ENCODE data around the gene NECTIN1.
A peak's percentile ranks its signal among the peaks of the same experiment; 100 is the strongest.

The NECTIN1 gene

GRCh38 chr11:119728651-119729580 is at the start of gene NECTIN1:
Gene NECTIN1, minus strand, starts transcription at chr11:119729200. Its CDS starts 647 bp downstream, at chr11:119728553.
- DNase-seq, result peak; percentile 84

DNA sequence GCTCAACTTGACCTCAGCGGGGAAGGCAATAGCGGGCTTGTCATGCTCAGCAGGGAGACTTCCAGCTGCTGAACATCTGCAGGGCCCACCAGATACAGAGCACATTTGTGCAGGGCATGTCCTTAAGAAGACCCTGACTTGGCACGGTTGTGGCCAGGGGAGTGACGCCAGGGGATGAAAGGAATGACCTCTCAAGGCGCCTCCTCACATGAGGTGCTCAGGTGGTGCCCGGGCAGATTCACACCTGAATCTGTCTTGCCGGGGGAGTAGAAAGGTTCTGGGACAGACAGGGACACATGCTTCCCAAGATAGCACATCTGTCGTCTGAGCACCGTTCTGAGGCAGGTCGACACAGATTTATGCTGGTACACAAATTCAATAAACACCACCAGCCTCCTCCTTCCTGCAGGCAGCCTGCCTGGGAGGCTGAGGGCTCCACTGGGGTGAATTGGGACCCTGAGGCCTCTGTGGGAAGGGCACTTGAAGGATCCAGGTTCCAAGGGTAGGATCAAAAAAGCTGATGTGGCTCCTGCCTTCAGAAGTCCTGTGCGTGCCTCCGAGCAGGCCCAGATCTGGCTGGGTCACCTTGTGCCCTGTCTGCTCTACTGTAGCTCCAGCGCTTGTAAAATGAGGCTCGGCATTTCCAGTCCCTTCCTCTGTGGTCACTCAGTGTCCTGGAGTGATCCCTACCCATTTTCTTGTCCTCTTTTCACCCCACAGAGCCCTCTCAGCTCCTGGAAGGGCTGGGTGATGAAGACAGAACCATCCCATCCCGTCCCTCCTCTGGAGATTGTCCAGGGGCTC is 49.6 kb upstream of the NECTIN1 start:
- no peak for DNase-seq

- DNase-seq, result no peak
Observed at GRCh38 chr11:119777940-119778339, 48.9 kb upstream of the NECTIN1 start.

GRCh38 chr11:119776651-119777050 is 47.7 kb upstream of the NECTIN1 start:
- no peak for DNase-seq

DNA sequence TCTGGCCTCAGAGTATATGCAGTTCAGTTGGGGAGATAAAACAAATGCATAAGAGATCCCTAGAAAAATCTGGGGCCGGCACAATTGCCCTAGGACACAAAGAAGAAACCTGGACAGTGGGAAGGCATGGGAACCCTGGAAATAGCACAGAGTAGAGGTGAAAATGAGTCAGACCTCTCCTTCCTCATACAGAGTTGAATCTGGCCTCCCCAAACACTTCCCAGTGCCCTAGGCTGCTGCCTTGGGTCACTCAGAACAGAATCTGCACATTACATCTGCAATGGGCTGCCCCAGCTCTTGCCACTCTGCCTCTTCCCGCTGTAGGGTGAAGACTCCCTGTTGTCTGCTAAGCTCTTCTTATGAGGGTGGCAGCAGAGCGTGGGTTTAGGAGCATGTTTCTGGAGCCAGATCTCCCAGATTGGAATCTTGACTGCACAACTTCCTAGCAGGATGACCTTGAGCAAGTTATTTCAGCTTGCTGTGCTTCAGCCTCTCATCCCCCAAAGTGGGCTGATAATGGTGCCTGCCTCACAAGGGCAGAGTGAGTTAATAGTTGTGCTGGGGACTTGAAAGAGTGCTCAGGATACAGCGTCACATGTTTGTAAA is 47.1 kb upstream of the NECTIN1 start:
- DNase-seq, result no peak

GRCh38 chr11:119774172-119774763 is 45.3 kb upstream of the NECTIN1 start:
- DNase-seq, result no peak

DNA sequence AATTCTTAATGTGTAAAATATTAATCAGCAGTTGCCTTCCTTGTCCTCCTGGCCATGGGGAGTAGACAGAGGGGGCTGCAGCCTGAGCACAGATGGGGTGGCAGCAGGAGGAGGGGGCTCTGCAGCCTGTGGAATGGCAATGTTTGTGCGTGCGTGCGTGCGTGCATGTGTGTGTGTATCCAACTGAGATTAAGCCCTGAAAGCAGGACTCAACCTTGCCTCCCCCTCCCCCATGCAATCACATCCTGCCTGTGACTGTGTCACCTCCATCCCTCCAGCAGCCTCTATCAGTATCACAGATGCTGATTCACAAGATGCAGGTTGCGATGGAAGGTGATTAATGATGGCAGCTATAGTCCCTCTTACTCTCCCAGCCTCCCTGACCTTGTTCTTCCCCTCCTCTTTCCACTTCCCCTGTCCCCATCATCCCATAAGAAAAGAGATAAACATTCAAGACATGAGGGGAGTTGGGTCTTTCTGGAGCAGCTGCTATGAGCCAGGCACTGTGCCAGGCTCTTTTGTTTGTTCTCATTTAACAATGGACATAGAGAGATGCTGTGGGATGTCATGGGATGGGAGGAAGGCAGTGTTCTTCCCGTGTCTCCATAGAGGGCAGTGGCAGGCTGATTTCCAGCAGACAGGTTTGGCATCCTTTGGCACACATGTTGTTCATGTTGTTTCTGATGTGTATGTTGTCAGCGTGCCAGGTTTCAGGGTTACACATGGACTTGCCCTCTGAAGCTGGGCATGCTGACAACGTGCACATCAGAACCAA is 43.8 kb upstream of the NECTIN1 start:
- no peak for DNase-seq

DNA sequence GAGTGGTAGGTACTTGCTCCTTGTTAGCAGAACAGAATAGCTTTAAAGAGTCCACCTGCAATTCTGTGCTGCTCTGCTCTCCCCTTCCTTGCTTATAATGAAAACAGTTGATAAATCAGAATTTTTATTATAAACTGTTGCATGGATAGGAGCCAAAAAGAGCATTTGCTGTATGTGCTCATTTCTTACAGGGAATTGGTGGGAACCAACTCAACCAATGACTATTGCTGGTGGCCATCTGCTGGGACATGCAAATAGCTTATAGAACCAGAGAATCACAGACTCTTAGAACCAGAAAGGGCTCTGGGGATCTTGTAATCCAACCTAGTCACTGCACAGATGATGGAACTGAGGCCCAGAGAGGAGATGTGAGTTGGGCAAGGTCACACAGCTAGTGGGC is 43.1 kb upstream of the NECTIN1 start:
- no peak for DNase-seq

DNA sequence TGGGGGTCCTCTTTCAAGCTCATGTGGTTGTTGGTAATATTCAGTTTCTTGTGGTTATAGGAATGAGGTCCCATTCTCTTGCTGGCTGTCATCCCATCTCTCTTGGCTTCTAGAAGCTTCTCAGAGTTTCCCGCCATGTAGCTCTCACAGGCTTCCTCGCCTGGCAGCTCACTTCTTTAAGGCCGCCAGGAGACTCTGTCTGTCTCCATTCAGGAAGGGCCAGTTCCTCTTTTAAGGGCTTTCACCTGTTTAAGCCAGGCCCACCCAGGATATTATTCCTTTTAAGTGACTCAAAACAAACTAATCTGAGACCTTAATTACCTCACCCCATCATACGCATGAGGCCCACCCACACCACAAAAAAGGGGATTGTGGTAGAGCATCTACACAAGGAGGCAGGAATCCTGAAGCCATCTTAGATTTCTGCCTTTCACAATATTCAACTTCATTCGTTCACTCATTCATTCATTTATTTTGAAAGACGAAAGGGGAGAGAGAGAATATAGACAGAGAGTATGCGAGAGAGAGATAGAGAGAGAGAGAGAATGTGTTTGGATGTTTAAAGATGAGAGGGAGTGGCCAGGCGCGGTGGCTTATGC is 42.3 kb upstream of the NECTIN1 start:
- no peak for DNase-seq

GRCh38 chr11:119765628-119766027 is 36.6 kb upstream of the NECTIN1 start:
- no peak for DNase-seq

DNA sequence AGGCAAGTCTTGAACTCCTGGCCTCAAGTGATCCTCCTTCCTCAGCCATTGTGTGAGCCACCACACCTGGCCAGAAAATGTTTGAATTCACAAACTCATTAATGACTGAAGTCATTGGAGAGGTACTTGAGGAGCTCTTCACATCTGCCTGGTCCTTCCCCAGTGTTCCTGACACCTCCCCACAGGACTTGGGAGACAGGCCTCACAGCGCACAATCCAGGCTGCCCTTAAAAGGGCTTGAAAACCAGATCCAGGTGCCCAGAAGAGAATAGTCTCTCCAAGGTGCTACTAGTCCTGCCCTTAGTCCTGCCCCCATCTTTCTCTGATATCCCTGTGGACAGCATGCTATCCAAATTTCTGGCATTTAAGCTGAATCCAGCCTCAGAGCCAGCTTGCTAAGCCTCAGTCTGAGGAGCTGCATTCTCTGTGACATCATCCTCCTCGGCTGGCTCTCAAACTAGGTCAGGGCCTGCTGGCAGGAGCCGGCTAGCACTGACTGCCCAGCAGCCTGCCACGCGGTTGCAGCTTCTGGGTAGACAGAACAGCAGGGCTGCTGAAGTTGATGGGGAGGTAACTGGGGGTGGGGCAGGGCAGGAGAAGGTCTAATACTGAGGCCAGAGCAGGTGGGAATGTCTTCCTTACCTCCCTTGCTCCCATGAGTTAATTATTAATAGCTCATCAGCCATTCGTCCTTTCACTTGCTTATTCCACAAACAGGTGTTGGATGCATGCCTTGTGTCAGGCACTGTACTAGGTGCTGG is 35.3 kb upstream of the NECTIN1 start:
- DNase-seq, result no peak

- no peak for DNase-seq
Observed at GRCh38 chr11:119763071-119763728, 34.2 kb upstream of the NECTIN1 start.

DNA sequence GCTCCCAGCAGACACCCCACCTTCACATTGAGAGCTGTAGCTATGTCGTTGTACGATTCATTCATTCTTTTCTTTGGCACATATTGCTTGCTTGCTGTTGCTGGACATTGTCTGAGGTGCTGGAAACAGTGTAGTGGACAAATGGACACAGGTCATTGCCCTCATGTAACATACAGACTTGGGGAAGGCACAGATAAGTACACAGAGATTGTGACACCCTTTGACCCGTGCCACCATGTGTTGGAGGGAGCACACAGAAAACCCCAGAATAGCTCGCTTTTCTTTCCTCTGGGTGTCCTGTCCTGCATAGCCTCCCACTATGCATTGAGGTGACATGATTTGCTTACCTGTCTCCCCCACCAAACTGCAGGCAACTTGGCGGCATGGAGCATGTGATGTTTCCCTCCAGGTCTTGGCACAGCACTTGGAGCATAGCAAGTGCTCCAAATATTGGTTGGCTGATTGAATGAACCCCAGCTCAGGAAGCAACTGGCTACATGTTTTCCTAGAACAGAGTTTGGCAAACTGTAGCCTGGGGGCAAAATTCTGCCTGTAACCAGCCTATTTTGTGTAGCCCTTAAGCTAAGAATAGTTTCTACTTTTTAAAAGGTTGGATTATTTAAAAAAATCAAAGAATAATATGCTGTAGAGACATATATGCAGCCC is 30.9 kb upstream of the NECTIN1 start:
- no peak for DNase-seq

GRCh38 chr11:119759324-119759723 is 30.3 kb upstream of the NECTIN1 start:
- no peak for DNase-seq

GRCh38 chr11:119758291-119758690 is 29.3 kb upstream of the NECTIN1 start:
- DNase-seq, result no peak

GRCh38 chr11:119757378-119757777 is 28.4 kb upstream of the NECTIN1 start:
- no peak for DNase-seq

DNA sequence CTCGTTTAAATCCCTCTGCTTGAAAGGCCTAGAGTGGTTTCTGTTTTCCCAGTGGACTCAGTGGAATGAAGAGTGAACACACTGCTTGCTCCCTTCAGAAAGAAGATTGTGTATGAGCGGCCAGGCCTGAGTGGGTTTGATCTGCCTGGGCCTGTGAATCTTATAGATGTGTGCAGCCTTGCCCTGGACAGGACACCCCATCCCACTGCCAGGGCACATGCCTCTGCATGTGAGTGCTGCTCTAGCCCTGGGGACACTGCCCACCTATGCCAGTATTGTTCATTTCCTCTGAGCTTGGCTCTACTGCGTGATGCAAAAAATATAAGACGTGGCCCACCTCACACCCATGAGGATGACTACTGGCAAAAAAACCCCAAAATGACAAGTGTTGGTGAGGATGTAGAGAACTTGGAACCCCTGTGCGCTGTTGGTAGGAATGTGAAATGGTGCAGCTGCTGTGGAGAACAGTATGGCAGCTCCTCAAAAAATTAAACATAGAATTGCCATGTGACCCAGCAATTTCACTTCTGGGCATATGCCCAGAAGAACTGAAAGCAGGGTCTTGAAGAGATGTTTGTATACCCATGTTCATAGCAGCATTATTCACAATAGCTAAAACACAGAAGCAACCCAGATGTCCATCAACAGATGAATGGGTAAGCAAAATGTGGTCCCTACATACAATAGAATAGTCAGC is 27.3 kb upstream of the NECTIN1 start:
- no peak for DNase-seq

DNA sequence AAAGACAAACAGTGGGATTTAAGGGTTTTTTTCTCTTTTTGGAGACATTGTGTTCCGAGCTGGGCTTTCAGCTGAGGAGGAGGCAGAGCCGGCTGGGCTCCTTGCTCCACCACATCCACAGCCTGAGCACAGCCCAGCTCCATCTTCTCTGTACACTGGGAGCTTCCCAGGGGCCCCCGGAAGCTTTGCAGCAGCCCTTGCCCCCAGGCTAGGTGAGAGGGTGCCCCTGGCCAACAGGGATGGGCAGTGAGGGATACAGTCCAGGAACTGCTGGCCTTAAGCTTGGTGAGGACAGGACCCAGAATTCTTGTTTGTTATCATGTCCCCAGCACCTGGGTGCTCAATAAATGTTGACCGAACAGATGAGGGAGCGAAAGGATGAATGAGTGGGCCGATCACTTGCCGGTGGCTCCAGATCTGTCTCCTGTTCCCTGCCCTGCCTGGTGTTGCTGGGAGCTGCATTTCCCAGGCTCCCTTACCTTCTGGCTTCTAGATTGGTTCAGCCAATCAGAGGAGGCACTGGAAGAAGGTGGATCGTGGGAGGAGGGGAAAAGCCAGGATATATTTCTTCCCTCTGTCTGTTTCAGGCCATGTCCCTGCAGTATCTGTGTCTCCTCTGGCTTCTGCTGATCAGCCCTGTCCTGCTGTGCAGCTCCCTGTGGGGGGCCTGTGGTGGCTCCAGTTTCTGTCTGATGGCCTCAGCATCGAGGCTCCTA is 26.5 kb upstream of the NECTIN1 start:
- DNase-seq, result no peak
